GM21723 (cell line): Measurements from ENCODE around the gene TGIF1.

Experiments
- ATAC-seq: cut with Tn5 transposase; IDR thresholded peaks from one replicate; pipeline ENCODE4 v1.9.1; 2021; ENCODE audit warnings: mild to moderate bottlenecking, moderate library complexity; ENCODE audit not compliant: unreplicated experiment

Gene TGIF1

DNA sequence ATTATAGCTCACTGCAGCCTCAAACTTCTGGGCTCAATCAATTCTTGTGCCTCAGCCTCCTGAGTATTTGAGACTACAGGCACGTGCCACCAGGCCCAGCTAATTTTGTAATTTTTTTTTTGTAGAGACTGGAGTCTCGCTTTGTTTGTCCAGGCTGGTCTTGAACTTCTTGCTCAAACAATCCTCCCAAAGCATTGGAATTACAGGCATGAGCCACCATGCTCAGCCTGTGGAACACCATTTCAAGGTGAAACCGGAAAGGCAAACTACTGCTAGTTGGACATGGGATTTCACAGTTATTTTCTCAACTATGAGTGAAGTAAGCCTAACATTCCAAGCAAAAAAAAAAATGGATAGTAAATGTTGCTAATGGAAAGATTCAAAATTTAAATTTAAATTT is 20.9 kb upstream of the TGIF1 start:
- no peak for ATAC-seq

DNA sequence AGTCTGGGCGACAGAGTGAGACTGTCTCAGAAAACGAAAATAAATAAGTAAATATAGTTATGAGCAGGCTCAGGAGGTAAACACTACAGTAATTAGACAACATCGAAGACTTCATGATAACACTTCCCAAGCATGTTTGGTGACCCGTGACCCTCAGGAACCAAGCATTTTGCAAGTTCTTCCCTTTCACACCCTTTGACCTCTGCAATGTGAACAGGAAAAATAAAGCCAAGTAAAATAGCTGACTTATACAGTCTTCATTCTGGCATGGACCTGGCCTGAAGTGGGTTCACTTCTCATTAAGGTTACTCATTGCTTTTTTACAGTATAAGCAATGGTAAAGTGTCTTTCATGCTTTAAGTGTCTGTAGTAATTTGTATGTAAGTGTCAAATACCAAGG is 15.3 kb upstream of the TGIF1 start:
- no peak for ATAC-seq

DNA sequence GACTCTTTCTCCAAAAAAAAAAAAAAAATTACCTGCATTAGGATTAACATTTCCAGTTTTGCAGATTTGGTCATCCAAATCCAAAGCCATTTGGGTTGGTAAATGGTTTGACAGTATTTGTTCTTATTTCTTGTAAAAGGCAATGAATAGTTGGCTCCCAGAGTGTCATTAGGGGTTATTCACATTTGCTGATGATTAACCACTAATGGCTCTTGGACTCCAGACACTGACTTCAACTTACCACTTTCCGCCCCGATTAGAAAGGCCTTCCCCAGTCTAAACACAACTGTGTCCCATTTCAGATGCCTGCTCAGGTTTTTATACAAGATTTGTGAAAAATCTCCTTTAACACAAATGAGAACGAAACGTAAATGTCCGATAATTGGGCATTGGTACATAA is 9.6 kb upstream of the TGIF1 start:
- ATAC-seq: no peak

DNA sequence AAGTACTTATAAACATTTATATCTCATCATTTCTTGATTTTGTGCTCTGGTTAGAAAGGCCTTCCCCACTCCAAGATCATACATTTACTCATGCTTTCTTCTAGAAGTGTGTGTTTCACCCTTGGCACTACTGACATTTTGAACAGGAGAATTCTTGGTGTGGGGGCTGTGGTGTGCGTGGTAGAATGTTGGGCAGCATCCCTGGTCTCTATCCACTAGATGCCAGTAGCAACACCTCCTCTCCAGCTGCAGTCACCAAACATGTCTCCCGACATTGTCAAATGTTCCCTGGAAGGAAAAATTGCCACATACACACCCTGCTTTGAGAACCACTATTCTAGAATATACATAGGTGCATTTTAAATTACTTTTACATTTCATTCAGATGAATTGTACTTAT is 8.7 kb upstream of the TGIF1 start:
- no peak for ATAC-seq

DNA sequence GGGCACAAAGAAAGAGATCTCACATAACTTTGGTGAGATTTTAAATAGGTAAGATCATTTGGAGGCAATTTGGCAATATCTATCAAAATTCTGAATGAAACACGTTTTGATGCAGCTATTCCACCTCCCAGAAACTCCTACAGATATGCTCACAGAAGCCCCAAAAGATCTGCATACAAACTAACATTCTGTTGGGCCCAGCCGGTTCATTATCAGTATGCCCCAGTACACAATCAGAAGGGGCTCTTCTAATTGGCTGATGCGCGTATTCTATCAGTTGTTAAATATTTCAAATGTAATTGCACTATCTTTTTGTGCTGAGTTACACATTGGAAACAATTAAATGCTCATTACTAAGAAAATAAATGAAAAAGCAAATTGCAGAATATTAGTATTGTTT is 7.1 kb upstream of the TGIF1 start:
- no peak for ATAC-seq

DNA sequence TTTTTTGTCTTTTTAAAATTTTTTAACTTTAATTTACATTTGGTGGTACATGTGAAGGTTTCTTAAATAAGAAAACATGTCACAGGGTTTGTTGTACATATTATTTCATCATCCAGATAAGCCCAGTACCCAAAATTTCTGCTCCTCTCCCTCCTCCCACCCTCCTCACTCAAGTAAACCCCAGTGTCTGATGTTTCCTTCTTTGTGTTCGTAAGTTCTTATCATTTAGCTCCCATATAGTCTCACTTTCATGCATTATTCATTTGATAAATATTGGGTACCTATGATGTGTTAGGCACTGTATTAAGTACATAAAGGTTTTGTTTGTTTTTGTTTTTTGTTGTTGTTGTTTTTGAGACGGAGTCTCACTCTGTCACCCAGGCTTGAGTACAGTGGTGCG is 5.7 kb upstream of the TGIF1 start:
- ATAC-seq: no peak

DNA sequence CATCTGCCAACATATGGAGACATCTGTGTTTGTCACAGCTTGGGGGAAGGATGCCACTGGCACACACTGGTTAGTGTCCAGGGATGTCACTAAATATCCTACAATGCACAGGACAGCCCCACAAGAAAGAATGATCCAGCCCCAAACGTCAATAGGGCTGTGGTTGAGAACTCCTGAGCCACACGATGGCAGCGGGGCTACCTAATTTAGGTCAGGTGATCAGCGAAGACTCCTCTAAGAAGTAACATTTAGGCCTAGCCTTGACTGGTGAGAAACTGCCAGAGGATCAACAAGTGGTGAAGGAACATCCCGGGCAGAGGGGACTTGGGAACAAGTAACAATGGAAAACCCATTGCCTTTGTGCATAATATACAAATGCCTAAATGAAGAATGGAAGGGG is 5.0 kb upstream of the TGIF1 start:
- no peak for ATAC-seq

DNA sequence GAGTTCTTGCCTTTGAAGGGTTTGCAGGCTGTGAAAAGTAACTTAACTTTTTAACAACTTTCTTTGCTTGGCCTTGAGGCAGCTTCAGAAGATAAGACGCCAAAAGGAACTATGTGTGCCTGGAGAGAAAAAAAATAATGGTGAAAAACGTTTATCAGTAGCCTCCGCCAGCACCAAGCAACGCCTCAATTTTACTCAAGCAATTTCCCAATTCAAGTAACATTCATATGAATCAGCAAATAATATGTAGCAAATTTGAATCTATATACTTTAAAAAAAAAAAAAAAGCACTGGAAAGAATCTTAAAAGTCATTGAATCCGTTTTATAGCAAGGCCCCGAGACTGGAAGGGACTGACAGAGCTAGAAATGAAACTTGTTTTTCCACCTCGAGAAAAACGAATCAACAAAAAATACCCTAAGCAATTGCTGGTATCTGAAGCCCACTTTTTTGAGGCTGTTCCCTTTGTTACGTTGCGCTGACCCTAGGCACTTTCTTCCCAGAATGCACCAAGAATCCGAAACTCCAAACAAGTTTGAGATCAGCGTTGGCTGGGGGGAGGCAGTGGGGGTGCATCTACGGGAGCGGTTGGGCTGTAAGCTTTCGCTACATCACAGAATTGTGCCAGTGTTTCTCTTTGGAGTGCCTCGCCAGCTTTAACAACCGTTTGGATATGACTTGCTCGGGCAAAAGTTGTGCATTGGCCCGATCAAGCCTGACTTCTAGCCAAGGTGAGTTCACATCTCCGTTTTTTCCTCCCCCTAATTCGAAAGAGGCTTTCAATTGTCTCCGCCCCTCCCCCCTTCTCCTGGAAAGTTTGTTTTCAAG is 2.7 kb upstream of the TGIF1 start:
- no peak for ATAC-seq

DNA sequence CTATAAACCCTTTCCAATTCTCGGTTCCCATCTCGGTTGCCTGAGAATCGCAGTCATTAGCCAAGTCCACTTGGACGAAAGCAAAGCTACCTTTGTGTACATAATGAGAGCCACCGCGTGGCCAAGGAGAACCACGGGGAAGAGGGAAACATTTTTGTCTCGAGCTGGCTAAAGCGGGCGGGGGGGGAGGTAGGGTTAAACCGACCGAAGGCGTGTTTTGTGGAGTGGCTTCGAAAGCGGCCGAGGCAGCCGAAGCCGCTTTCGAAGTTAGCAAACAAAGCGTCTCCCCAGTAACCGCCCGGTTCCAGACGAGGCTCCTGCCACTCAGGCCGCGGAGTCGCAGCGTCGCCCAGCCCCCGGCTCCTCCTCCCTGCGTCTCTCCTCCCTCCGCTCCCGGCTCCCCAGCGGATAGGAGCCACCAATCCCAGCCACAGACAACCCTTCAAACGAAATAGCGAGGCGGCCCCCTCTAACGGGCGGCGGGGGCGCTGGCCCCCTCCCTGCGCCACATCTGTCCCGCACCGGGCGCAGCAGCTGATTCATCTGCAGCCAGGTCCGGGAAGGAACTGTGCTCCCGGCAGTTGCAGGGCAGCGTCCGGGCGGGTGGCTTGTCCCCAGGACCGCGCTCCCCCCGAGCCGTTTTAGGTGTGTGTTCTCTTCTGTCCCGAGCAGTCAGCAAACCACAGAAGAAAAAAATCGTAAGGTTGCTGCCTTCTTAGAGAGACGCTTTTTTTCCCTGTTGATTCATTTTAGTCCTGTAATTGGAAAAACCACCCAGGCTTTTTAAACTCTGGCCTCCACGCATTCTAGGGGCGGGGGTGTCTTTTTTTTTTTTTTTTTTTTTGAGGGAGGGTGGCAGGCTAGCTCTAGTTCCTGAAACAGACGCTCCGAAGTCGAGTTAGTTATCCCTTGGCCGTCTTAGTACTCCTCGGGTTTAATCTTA is 1.8 kb upstream of the TGIF1 start:
- ATAC-seq: peak; percentile 68

DNA sequence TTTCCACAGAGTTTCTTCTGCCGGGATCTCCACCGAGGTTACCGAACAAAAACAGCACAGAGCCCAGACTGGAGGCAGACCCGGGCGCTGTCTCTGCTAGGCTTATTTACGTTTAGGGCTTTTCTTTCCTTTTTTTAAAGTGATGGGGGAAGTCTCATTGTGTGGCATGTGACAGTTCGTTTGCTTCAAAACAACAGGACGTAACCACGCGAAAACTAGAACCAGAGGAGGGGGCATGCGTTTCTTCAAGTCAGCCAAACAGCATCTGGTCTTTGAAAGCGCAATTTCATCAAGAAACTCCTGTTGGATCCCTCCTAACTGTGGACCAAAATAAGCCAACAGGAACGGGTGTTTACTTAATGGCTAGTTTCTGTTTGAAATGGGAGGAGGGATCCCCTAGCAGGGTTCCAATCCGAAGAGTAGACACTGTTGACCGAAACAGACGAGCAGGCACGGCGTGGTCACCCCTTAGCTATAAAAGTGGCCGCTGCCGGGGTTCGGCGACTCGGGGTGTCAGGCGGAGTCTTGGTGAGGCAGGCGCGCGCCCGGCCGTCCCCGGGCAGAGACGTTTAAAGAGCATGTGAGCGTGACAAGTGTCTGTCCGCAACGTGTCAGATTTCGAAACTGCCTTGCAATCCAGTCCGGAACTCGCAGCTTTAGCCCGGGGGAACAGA is 997 bp upstream of the TGIF1 start:
- ATAC-seq: peak; percentile 45

DNA sequence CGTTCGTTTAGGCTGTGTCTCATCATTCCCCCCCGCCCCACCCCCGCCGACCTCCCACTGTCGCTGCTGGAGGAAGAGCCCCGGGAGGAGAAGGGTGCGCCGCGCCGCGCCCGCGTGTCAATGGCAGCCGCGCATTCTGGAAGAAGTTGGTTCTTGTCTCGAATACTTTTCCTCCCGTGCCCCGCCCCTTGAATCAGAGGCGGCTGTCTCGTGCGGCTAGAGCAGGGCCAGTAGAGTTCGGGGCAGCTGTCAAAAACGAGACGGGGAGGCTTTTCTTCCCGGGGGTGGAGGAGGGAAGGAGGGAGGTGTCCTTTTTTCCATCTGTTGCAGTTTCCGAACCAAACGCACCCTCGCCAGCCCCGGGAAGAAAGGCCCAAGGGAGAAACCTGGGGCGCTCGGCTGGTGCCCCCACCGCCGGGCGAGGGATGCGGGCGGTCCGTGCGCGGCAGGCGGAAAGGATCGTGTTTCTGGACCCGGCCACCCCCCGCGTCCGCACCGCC is 410 bp upstream of the TGIF1 start:
- peak; percentile 5 for ATAC-seq

DNA sequence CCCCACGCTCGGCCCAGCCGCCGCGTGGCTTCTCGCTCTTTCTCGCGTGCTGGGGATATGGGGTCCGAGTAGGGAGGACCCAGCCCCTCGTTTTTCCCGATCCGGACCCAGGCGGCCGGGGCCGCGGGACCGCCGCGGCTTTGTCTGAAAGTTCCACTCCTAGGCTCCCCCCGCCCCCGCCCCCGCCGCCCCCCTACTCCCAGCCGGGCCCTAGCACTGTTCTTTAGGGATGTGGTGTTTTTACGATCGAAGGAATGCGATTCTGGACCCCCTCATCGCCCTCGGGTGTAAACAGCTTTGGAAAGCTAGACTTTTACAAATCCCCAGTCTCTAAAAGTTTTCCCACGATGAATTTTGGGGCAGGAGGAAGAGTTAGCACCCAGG is 819 bp downstream of the TGIF1 start:
- ATAC-seq: no peak

DNA sequence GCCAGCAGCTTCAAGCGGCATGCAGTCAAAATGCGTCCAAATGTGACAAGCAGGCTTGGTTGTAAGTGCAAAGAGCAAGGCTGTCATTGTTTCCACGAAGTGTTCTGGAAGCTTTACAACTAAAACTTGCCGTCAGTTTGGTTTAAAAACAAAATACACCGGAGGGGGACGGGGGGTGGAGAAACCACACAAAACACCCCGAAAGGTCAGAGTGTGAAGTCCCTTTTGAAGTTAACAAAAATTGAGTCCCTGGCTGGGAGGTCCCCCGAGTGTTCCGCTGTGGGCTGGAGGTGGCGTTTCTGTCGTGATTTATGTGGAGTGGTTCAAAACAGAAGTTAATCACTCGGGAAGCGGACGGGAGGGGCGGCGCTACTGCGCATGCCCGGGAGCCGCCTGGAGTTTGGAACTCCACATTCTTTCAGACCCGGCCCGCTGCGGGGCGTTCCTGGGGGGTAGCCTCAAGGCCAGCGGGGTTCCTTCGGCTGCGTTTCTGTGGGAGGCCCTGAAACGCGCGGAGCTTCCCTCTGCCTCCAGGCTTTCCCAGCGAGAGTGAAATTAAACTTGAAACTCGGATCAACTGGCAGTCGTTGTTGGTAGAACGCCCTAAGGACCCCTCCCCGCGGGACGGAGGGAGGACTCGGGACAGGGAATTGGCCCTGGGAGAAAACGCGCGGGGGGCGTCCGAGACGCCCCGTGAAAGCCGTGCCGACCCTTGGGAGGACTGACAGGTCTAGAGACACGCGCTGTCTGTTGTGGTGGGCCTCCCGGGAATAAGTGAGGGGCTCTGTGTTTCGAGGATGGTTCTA is 1.4 kb downstream of the TGIF1 start:
- no peak for ATAC-seq

DNA sequence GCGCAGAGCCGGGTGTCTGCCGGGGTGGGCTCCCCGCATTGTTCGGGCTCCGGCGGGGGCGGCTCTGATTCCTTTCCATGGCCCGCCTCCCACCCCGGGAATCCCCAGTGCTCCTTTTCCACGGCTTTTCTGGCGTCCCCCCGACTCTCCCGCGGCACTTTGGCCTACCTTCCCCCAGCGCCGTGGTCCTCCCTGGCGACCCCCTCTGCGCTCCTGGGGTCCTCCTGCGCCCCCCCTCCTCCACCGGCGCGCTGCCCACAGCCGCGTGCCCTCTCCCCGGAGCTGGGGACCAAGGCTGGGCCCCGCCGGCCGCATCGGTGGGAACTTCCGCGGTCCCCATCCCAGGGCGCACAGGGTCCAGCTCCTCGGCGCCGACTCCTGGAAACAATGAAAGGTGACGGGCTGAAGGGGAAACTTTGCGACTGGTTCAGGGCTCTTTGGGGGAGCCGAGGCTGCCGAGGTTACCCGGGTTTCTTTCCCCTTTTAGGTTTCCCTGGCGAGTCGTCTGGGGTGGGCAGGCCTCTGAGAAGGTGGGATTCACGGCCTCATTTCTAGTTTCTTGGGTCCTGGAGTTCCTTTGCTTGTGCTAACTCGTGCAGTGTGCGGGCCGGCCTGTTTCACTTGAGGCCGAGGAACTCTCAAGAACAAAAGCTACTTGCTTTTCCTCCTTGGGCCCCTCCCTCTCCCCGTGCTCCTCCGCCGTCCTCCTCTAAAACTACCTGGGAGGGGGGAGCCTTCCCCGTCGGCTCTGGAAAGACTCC is 2.2 kb downstream of the TGIF1 start:
- ATAC-seq: no peak

DNA sequence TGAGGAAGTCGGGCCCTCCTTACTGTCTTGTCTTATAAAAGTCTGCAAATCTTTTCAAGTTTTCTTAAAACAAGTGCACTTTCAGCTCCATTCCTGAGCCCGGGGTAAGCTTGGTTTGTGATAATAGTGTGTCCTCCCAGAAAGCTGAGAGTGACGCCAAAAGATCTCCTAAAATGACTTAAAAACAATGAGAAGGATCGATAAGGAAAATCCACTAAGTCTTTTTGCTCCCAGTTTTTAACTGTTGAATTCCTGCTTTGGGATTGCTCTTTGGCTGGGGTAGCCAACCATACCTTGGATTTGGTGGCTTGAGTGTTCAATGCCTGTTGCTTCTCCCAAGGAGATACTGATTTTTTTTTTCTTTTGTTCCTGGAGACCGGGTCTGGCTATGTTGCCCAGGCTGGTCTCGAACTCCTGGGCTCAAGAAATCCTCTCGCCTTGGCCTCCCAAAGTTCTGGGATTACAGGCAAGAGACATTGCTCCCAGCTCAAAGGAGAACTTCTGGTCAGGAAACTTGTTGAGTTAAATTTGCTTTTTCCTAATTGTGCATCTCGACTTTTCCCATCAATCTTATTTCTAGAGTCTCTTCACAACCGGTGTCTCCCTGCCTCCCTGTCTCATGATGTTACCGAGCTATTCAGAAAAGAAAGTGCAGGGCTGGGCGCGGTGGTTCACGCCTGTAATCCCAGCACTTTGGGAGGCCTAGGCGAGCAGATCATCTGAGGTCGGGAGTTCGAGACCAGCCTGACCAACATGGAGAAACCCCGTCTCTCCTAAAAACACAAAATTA is 3.0 kb downstream of the TGIF1 start:
- ATAC-seq: no peak

DNA sequence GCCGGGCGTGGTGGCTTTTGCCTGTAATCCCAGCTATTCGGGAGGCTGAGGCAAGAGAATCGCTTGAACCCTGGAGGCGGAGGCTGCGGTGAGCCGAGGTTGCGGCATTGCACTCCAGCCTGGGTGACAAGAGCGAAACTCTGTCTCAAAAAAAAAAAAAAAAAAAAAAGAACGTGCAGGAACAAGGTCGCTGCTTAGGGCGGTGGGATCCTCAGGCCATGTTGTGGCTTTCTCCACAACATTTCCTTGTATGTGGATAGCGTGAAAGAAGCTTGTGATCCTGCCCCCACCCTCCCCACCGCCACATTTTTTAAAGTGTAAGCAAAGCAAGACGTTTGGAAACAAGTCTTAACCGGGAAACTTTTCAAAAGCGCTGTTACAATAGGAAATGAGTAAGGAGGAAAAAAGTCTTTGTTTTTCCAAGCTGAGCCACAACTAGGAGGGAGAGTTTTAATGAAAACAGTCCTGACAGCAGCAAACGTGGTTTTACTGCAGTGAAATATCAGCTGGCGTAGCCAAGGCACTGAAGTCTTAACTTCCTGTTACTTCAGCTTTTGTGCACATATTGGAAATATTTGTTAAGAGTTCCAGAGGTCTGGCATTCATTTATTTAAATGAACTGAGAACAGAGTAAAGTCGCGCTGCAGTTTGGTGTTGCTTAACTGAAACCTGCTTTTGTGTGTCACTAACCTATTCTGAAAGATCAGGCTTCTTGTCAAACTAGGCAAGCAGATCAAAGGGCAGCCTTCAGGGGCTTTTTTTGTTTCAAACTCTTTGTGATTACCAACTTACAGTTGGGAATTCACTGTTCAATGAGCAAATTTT is 3.8 kb downstream of the TGIF1 start:
- no peak for ATAC-seq

DNA sequence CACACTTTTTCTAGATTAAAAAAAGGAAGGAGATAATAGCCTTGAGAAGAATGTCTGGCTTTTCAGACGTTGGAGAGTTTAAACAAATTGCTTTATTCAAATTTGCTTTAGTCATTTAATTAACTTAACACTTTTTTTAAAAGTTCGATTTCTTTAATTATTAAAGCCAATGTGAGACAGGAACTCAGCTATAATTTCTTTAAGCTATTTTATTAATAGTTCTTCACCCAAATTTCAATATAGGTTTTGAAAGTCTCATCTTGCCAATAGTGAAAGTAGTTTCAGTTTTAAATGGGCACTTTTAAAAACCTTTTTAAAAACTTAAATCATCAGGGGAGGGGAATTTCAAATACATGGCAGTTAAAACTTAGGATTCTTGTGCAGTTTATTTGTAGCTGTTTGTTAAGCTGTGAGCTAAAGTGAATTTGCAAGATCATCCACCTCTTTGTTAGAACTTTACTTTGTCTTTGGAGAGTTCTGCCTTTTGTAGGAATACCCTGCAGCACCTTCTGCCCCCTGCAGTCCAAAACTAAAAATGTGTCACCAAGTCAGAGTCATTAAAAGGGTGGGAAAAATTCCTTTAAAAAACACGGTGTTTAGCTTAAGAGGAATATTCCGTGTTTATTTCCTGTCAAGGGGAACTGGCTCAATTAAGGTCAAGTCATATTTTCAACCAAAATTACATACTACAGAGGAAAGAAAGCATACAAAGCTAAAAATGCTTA is 4.6 kb downstream of the TGIF1 start:
- no peak for ATAC-seq
